Stimulated activated naive CD8-positive, alpha-beta T cell treated with anti-CD3 and anti-CD28 coated beads, Interleukin-15, amount 100 ng/mL, for 72 hours (primary cell): ENCODE results near the gene C11orf91.
"Not testable (repeated sequence)": the region's sequence is repeated elsewhere in the genome, so short reads cannot be mapped to it uniquely, and the experiment has no call there.

ENCODE experiments used
- ATAC-seq: fragments of 150-1000 bp; cut with Tn5 transposase; 2 replicates; pipeline ENCODE4 v1.10.0; 2021; ENCODE audit warnings: mild to moderate bottlenecking, moderate library complexity
- DNase-seq, 2 donors: peaks; one replicate each; pipeline ENCODE4 v3.0.0; 2021 to 2022
- H3K27ac Mint-ChIP-seq, 2 donors: one replicate each; pipeline ENCODE4 v1.8.0; 2022; ENCODE audit warnings: mild to moderate bottlenecking in 2 of 2, mixed read lengths in 2 of 2, moderate library complexity in 2 of 2
- H3K27me3 Mint-ChIP-seq: one replicate; pipeline ENCODE4 v1.8.0; 2022; ENCODE audit warnings: mixed read lengths
- H3K4me1 Mint-ChIP-seq: one replicate; pipeline ENCODE4 v1.8.0; 2022; ENCODE audit warnings: mild to moderate bottlenecking, mixed read lengths
- H3K4me3 Mint-ChIP-seq, 2 donors: one replicate each; pipeline ENCODE4 v1.8.0; 2022; ENCODE audit warnings: mild to moderate bottlenecking in 2 of 2, mixed read lengths in 2 of 2, moderate library complexity in 1 of 2
- H3K9me3 Mint-ChIP-seq, 2 donors: one replicate each; pipeline ENCODE4 v1.8.0; 2022; ENCODE audit warnings: mixed read lengths in 2 of 2

The C11orf91 gene, protein sequence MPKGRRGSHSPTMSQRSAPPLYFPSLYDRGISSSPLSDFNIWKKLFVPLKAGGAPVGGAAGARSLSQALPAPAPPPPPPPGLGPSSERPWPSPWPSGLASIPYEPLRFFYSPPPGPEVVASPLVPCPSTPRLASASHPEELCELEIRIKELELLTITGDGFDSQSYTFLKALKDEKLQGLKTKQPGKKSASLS

DNA sequence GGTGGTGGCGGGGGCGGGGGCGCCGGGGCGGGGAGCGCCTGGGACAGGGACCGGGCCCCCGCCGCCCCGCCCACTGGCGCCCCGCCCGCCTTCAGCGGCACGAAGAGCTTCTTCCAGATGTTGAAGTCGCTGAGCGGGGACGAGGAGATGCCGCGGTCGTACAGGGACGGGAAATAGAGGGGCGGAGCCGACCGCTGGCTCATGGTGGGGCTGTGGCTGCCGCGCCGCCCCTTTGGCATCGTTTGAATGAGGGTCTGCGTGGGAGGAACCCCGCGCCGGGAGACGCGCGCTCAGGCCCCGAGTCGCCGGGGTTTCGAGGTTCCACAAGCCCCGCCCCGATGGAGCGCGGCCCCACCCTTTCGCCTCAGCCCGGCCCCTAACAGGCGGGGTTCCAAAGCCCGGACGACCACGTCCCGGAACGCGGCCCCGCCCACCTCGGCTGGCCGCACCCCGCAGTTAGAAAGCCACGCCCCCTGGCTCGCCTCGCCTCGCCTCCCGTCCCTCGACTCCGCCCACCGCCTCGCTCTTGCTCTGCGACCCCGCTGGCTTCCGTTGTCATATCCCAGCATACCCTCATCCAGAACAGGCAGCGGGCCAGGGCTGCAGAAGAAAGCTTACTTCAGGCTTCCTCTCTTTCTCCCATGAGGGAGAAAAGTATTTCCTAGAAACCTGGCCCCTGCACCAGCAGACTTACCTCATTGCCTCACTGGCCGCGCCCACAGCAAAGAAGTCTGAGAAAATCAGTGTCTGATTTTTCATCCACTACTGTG, at the start of gene C11orf91:
Gene C11orf91, minus strand, starts transcription at position 325 of the 770 bp plus-strand sequence. Its CDS starts 86 bp downstream, at position 239.
- Mint-ChIP-seq H3K9me3 (no peaks in the 10 kb centered on the region), H3K27me3 (peaks cover 19% of the 10 kb centered on the region), H3K4me3 (peak within 1 kb of the TSS; percentile 88 to 90), H3K4me1 (peaks cover 22% of the 10 kb centered on the region), H3K27ac (peak within 1 kb of the TSS; percentile 70 to 87)
- ATAC-seq (peak; percentile 90), DNase-seq (peak; percentile 93 to 96)

DNA sequence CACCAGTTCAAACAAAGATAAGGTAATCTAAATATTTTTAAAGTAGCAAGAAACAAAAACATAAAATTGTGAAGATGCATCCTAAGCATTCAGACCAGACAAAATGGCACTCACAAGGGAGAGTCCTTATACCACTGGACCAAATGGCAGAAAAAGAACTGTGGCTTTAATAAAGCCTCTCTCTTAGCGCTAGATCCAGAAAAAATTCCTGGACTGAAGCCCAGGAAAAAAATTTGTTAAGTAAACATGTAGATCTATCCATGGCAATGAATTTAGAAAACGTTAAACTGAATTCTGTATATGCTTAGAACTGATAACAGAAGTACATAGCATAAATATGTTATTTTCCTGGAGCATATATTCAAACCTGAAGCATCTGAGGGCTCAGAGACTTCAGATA, 47.4 kb upstream of the C11orf91 start:
- DNase-seq (no peak), ATAC-seq (no peak)
- Mint-ChIP-seq H3K4me3 (no peak overlapping the region), H3K4me1 (peaks cover under 1% of the 10 kb centered on the region), H3K27me3 (no peaks in the 10 kb centered on the region), H3K9me3 (no peaks in the 10 kb centered on the region), H3K27ac (no peak overlapping the region)

DNA sequence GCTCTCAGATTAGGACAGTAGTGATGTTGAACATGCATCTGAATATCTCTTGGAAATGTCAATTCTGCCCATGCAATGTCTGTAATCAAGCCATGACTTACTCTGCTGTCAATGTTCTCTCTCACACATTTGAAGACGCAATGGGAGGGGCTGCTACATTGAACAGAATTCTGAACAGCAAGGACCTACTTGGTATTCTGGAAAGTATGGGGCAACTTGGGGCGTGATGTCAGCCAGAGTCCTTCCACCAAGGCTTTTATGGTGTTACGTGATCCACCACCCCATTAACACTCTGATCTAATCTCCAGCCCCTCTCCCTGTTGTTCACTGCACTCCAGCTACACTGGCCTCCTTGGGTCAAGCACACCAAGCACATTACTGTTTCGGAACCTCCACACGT, 42.7 kb upstream of the C11orf91 start:
- ATAC-seq: no peak
- Mint-ChIP-seq H3K4me1 (no peaks in the 10 kb centered on the region), H3K4me3 (no peak overlapping the region), H3K27me3 (no peaks in the 10 kb centered on the region), H3K9me3 (no peaks in the 10 kb centered on the region), H3K27ac (no peak overlapping the region)
- DNase-seq: no peak

DNA sequence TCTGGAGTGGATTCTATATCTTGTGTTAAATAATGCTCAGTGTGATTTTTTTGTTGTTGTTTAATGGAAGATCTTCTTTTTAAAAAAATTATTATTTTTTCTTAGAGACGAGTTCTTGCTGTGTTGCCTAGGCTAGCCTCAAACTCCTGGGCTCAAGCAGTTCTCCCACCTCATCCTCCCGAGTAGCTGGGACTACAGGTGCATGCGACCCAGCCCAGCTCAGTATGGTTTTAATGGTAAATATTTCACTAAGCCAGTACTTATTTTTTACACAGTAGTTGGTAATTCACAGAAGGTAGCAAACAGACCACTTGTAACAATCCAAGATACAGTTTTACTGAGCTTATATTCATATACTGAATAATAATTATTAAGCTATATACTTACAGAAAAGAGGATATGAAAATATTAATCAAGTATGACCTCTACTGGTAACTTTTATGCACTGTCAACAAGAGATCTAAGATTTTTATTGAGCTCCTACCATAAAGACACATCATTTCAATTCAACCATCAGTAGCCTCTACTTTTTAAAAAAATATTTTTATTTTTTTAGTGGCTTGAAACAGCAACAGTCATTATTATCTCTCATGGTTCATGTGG, 41.7 kb upstream of the C11orf91 start:
- ATAC-seq (no peak), DNase-seq (no peak)
- Mint-ChIP-seq H3K27ac (no peak overlapping the region), H3K4me3 (no peak overlapping the region), H3K4me1 (no peaks in the 10 kb centered on the region), H3K27me3 (peaks cover 3% of the 10 kb centered on the region), H3K9me3 (no peaks in the 10 kb centered on the region)

DNA sequence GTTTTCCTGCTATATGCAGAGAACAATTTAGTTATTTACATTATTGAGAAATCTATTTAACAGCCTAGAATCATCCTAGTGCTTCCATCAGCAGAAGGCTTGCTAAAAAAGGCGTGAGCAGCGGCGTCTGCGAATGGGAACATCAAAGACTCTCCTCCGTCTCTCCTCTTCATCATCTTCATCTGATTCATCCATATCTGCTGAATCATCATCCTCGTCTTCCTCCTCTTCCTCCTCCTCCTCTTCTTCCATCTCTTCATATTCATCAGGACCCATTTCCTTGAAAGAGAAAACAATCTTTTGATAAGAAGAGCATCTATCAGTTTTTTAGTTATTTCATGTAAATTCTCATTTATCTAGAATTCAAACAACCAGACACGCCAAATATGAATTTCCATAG, 41.2 kb upstream of the C11orf91 start:
- ATAC-seq (no peak), DNase-seq (no peak)
- no peaks in the 10 kb centered on the region for H3K9me3 Mint-ChIP-seq
- peaks cover 9% of the 10 kb centered on the region for H3K27me3 Mint-ChIP-seq
- H3K27ac Mint-ChIP-seq: no peak overlapping the region
- H3K4me3 Mint-ChIP-seq: no peak overlapping the region
- peaks cover 4% of the 10 kb centered on the region for H3K4me1 Mint-ChIP-seq

DNA sequence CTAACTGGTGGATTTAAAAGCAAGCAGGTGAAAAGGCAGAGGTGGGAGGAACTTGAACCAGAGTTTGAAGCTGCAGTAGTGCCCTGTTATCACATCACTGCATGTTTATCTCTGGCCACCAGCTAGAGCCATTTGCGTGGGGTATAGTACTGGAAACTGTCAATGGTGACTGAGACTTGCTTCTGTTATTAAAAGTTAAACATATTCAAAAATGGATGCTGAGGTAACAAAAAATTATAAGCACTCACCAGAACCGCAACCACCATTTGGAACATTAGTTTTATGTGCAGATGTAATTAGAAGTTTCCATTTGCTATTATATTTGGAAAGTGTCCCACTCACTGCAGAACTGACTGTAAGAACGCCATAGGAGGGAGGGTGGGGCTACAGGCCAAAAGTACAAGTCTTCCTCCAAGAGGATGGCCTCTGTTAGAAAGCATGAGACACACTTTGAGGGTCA, 36.8 kb upstream of the C11orf91 start:
- no peak overlapping the region for H3K27ac Mint-ChIP-seq
- no peak for DNase-seq
- no peak overlapping the region for H3K4me3 Mint-ChIP-seq
- H3K9me3 Mint-ChIP-seq: no peaks in the 10 kb centered on the region
- H3K4me1 Mint-ChIP-seq: peaks cover 35% of the 10 kb centered on the region
- H3K27me3 Mint-ChIP-seq: peaks cover 10% of the 10 kb centered on the region
- no peak for ATAC-seq

DNA sequence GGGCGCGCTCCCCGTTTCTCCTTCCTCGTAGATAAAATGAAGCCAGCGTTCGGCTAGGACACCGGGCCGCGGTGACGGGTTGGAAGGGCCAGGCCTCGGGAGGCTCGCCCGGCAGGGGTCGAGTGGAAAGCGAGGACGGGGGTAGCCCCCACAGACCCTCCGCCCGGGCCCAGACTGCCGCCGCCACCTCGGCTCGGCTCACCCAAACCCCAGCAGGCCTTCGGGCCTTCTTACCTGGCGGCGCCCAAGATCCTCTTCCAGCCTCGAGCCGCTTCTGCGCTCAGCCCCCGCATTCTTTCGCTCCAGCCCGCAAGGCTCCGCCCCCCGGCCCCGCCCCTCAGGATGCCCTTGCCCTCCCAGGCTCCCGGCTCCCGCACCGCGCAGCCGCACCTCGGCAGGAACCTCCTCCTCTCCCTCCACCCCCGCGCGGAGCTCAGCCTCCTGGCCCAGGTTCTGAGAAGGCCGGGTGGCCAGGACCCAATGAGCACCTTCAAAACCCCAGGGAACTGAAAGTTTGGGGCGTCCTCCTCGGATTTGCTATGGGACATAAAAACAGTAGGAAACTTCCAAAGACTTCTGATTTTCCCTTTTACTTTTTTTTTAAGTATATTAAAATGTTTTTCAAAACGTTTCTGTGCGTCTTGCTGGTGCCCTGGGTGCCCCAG, 35.7 kb upstream of the C11orf91 start, which contains the start of gene CD59:
Gene CD59, minus strand, starts transcription at position 276 of the 665 bp plus-strand sequence. CDS start 13,978 bp downstream, outside the sequence.
- Mint-ChIP-seq H3K4me1 (peaks cover 46% of the 10 kb centered on the region), H3K27ac (peak within 1 kb of the TSS; percentile 90 to 93), H3K9me3 (no peaks in the 10 kb centered on the region), H3K27me3 (peaks cover 10% of the 10 kb centered on the region), H3K4me3 (peak within 1 kb of the TSS; percentile 79 to 87)
- DNase-seq (peak; percentile 68 to 78), ATAC-seq (peak; percentile 55)

DNA sequence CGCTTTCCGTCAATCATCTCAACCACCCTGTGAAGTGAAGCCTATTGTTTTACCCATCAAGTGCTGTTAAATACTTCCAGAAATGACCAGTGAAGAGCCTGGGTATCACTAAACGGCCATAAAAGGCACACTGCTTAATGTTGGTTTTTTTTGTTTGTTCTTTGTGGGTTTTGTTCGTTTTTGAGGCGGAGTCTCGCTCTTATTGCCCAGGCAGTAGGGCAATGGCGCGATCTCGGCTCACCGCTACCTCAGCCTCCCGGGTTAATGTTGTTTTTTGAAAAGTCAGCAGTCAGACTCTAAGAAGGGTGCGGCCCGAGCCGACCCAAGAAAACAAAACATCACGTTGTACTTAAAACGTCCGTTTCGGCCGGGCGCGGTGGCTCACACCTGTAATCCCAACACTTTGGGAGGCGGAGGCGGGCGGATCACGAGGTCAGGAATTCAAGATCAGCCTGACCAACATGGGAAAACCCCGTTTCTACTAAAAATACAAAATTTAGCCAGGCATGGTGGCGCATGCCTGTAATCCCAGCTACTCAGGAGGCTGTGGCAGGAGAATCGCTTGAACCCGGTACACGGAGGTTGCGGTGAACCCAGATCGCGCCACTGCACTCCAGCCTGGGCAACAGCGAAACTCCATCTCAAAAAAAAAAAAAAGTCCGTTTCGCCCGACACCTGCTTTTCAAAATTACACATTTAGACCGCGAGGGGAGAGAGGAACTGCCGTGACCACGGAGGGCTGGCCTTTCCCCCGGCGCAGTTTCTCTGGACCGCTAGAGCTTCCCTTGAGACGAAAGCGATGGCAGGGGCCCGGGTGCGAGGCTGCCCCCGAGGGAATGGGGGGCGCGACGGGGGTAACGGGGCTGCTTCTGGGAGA, 34.9 kb upstream of the C11orf91 start:
- peaks cover 47% of the 10 kb centered on the region for H3K4me1 Mint-ChIP-seq
- peak overlapping the region; percentile 90 to 93 for H3K27ac Mint-ChIP-seq
- peak overlapping the region; percentile 79 to 87 for H3K4me3 Mint-ChIP-seq
- ATAC-seq (peak; percentile 66), DNase-seq (peak; percentile 62 to 69)
- no peaks in the 10 kb centered on the region for H3K9me3 Mint-ChIP-seq
- H3K27me3 Mint-ChIP-seq: peaks cover 10% of the 10 kb centered on the region

DNA sequence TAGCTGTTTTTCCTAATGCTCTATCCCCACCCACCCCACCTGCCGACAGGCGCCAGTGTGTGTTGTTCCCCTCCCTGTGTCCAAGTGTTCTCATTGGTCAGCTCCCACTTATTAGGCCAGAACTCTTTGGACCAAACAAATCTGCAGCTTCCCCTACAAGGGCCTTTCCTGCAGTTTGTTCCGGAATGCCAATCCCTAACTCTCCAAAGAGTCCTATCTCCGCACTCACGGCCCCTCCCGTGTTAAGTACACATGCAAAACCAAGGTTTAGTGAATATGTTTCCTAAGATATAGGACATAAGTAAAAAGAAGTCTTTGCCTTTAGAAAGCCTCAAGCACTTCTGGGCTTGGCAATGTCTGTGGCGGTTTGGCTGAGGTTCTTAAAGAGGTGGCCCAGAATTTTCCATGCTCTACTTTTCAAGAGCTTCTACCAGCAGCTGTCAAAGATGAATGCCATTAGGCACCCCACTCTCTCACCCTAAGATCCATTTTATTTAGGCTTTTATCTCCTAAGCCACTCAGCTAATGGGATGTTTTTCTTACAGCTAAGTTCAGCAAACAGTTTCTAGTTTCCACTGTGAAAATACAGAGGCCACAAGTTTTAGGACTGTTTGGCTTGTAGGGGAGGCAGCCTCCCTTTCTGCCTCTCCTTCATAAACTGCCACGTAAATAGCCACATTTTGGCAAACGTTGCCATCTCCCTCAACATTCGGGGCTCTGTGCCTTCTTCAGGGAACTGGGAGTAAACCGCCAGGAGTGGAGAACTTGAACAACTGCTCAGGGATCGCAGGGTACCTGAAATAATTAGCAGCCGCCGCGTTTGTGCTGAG, 34.0 kb upstream of the C11orf91 start:
- no peak for ATAC-seq
- Mint-ChIP-seq H3K27ac (peak overlapping the region; percentile 58 to 93), H3K4me1 (peaks cover 47% of the 10 kb centered on the region), H3K27me3 (peaks cover 10% of the 10 kb centered on the region), H3K9me3 (no peaks in the 10 kb centered on the region), H3K4me3 (peak overlapping the region; percentile 79 to 87)
- DNase-seq: no peak

DNA sequence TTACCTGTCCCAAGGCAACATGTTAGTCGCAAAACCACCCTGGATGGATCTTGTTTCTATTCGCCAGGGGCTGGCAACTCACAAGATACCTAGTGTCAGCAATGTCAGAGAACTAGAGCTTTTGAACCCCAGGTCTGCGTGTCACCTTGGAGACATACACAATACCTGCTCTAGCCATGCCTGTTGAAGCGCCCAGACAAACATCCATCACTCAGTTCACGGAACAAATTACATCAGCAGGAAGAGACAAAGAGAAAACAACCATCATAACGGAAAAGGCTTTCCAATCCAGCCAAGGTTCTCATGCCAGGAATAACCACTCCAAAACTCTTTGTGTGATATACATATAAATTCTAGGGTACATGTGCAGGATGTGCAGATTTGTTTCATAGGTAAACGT, 33.4 kb upstream of the C11orf91 start:
- H3K27ac Mint-ChIP-seq: no peak overlapping the region
- peaks cover 10% of the 10 kb centered on the region for H3K27me3 Mint-ChIP-seq
- peak overlapping the region in 1 of 2 donors; percentile 30 for H3K4me3 Mint-ChIP-seq
- no peaks in the 10 kb centered on the region for H3K9me3 Mint-ChIP-seq
- H3K4me1 Mint-ChIP-seq: peaks cover 50% of the 10 kb centered on the region
- no peak for DNase-seq
- ATAC-seq: no peak

DNA sequence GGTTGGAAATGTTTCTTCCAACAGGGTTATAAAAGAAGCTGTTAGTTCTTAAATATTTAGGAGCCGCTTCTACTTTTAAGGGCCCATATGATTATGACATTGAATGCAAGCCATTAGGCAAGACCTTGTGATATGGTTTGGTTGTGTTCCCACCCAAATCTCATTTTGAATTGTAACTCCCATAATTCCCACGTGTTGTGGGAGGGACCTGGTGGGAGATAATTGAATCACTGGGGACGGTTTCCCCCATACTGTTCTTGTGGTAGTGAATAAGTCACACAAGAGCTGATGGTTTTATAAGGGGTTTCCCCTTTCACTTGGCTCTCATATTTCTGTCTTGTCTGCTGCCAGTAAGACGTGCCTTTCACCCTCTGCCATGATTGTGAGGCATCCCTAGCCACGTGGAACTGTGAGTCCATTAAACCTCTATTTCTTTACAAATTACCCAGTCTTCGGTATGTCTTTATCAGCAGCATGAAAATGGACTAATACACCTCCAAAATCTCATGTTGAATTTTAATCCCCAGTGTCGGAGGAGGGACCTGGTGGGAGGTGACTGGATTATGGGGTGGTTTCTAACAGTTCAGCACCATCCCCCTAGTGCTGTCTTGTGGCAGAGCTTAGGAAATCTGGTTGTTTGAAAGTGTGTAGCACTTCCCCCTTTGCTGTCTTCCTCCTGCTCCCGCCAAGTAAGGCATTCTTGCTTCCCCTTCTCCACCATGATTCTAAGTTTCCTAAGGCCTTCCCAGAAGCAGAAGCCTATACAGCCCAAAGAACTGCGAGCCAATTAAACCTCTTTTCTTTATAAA, 31.3 kb upstream of the C11orf91 start:
- DNase-seq: peak; percentile 27 to 62
- Mint-ChIP-seq H3K27me3 (peaks cover 3% of the 10 kb centered on the region), H3K4me3 (peak overlapping the region; percentile 45 to 58), H3K4me1 (peaks cover 55% of the 10 kb centered on the region), H3K9me3 (no peaks in the 10 kb centered on the region), H3K27ac (peak overlapping the region in 1 of 2 donors; percentile 42)
- peak; percentile 83 for ATAC-seq

DNA sequence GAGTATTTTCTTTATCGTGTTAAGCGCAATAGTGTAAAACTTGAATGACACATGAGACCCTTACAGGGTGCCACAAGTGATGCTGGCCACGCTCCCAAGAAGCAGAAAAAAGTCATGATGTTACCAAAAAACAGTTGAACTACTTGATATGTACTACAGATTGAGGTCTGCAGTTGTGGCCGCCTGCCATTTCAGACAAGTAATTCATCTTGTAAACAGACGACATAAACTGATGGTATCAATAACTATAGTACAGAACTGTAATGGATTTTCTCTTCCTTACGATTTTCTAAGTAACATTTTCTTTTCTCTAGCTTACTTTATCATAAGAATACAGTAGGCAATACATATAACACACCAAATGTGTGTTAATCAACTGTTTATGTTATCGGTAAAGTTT, 30.1 kb upstream of the C11orf91 start:
- H3K4me3 Mint-ChIP-seq: no peak overlapping the region
- DNase-seq: no peak
- peaks cover 50% of the 10 kb centered on the region for H3K4me1 Mint-ChIP-seq
- H3K27me3 Mint-ChIP-seq: no peaks in the 10 kb centered on the region
- no peaks in the 10 kb centered on the region for H3K9me3 Mint-ChIP-seq
- no peak overlapping the region for H3K27ac Mint-ChIP-seq
- ATAC-seq: no peak

DNA sequence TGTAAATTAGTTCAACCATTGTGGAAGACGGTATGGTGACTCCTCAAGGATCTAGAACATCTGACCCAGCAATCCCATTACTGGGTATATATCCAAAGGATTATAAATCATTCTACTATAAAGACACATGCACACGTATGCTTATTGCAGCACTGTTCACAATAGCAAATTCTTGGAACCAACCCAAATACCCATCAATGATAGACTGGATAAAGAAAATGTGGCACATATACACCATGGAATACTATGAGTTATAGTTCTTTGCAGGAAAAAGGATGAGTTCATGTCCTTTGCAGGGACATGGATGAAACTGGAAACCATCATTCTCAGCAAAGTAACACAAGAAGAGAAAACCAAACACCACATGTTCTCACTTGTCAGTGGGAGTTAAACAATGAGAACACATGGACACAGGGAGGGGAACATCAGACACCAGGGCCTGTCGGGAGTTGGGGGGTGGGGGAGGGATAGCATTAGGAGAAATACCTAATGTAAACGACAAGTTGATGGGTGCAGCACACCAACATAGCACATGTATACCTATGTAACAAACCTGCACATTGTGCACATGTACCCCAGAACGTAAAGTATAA, 28.5 kb upstream of the C11orf91 start:
- H3K27me3 Mint-ChIP-seq, H3K9me3 Mint-ChIP-seq, H3K4me3 Mint-ChIP-seq, ATAC-seq, H3K27ac Mint-ChIP-seq, DNase-seq: not testable (repeated sequence)
- H3K4me1 Mint-ChIP-seq: peaks cover 52% of the 10 kb centered on the region
